GM12864 (cell line): ENCODE measurements around the gene ZNF148.

Source experiments
- DNase-seq: peaks from one replicate; pipeline ENCODE4 v3.0.0-alpha.2; 2011; ENCODE audit warnings: low read depth
- H3K4me3 ChIP-seq: 2 replicates; pipeline ENCODE4 v1.5.1; 2011; ENCODE audit warnings: mild to moderate bottlenecking, low read depth, low read length, control low read depth
- CTCF ChIP-seq: IDR thresholded peaks from 2 replicates; pipeline ENCODE4 v1.5.1; 2011; ENCODE audit warnings: low read depth, mild to moderate bottlenecking, moderate library complexity, low read length, control low read depth, inconsistent platforms; ENCODE audit errors: missing control alignments

ZNF148 gene

GRCh38 chr3:125219261-125219701, 155.8 kb downstream of the ZNF148 start:
- no peak for DNase-seq
- no peak overlapping the region for H3K4me3 ChIP-seq
- TF ChIP-seq CTCF, result no peak

- DNase-seq, result no peak
- no peak overlapping the region for H3K4me3 ChIP-seq
- no peak for TF ChIP-seq CTCF
Observed at GRCh38 chr3:125214738-125215137, 160.4 kb downstream of the ZNF148 start.

GRCh38 chr3:125213946-125214542, 161.1 kb downstream of the ZNF148 start:
- H3K4me3 ChIP-seq, result no peak overlapping the region
- DNase-seq, result no peak
- no peak for TF ChIP-seq CTCF

- peak overlapping the region; percentile 76; the same call in 1 of the 2 replicates for H3K4me3 ChIP-seq
- no peak for DNase-seq
- TF ChIP-seq CTCF, result no peak
Observed at GRCh38 chr3:125213364-125213755, 161.8 kb downstream of the ZNF148 start.

- peak; percentile 6 for TF ChIP-seq CTCF
- no peak for DNase-seq
- peak within 1 kb of the TSS; percentile 76 for H3K4me3 ChIP-seq
Observed at GRCh38 chr3:125212509-125213363, 162.4 kb downstream of the ZNF148 start, which contains the start of gene SLC12A8. SLC12A8 (minus strand) TSS chr3:125212748; CDS start chr3:125211349, 1,399 bp downstream.

- no peak for DNase-seq
- H3K4me3 ChIP-seq, result peak overlapping the region; percentile 76
- TF ChIP-seq CTCF, result no peak
Observed at GRCh38 chr3:125212091-125212508, 163.0 kb downstream of the ZNF148 start.
